ENCODE results near the gene SPOCD1. TPM values are rescaled to one million over a fixed set of nuclear protein-coding genes. Genes with fewer than 3 reads are reported as not detected.

The SPOCD1 gene
- total RNA-seq, 2 donors from 2014 or later: 0.45 to 0.59 TPM

GRCh38 chr1:31765041-31765467 lies 50.8 kb downstream of the SPOCD1 start:
- Histone ChIP-seq H3K36me3 (no peaks in the 10 kb centered on the region), H3K9ac (ENCODE audit: low read depth in 2 of 2, low read length in 2 of 2) (no peak overlapping the region), H3K4me3 (no peak overlapping the region), H3K4me1 (peaks cover 7% of the 10 kb centered on the region), H3K9me3 (no peaks in the 10 kb centered on the region), H3K27me3 (peaks cover 38% of the 10 kb centered on the region), H3K27ac (no peak overlapping the region)
- no peak for TF ChIP-seq CTCF (IDR thresholded peaks at IDR 0.05)
- intact Hi-C loops (cut with DNase I): no loop called here
- no peak for DNase-seq

GRCh38 chr1:31764312-31765040 lies 51.3 kb downstream of the SPOCD1 start, which contains the start of gene ADGRB2:
ADGRB2 (minus strand) TSS chr1:31764340; CDS start chr1:31757221, 7,119 bp downstream.
- Histone ChIP-seq H3K9me3 (no peaks in the 10 kb centered on the region), H3K27ac (no peak within 1 kb of the TSS), H3K9ac (ENCODE audit: low read depth in 2 of 2, low read length in 2 of 2) (peak within 1 kb of the TSS in 1 of 2 donors; percentile 58), H3K4me1 (peaks cover 7% of the 10 kb centered on the region), H3K27me3 (peaks cover 38% of the 10 kb centered on the region), H3K36me3 (no peaks in the 10 kb centered on the region), H3K4me3 (peak within 1 kb of the TSS; percentile 38)
- intact Hi-C loops (cut with DNase I): no loop called here
- no peak for DNase-seq
- TF ChIP-seq CTCF (IDR thresholded peaks at IDR 0.05): no peak

- no peak overlapping the region for H3K27ac ChIP-seq
- H3K36me3 ChIP-seq: no peaks in the 10 kb centered on the region
- H3K4me3 ChIP-seq: peak overlapping the region; percentile 38
- H3K9me3 ChIP-seq: no peaks in the 10 kb centered on the region
- no peak for TF ChIP-seq CTCF (IDR thresholded peaks at IDR 0.05)
- H3K4me1 ChIP-seq: peaks cover 7% of the 10 kb centered on the region
- H3K27me3 ChIP-seq: peaks cover 38% of the 10 kb centered on the region
- intact Hi-C loops (cut with DNase I): no loop called here
- DNase-seq: no peak
- H3K9ac ChIP-seq (ENCODE audit: low read depth in 2 of 2, low read length in 2 of 2): peak overlapping the region in 1 of 2 donors; percentile 58
Observed at GRCh38 chr1:31763671-31764311, 52.0 kb downstream of the SPOCD1 start.

- no peaks in the 10 kb centered on the region for H3K36me3 ChIP-seq
- H3K27ac ChIP-seq: no peak overlapping the region
- DNase-seq: peak; percentile 56
- H3K9ac ChIP-seq (ENCODE audit: low read depth in 2 of 2, low read length in 2 of 2): no peak overlapping the region
- peaks cover 38% of the 10 kb centered on the region for H3K27me3 ChIP-seq
- peaks cover 7% of the 10 kb centered on the region for H3K4me1 ChIP-seq
- intact Hi-C loops (cut with DNase I): no loop called here
- peak overlapping the region; percentile 38 for H3K4me3 ChIP-seq
- H3K9me3 ChIP-seq: no peaks in the 10 kb centered on the region
- TF ChIP-seq CTCF (IDR thresholded peaks at IDR 0.05): peak; percentile 45
Observed at GRCh38 chr1:31762726-31763670, 52.8 kb downstream of the SPOCD1 start.

- Histone ChIP-seq H3K4me3 (no peak overlapping the region), H3K36me3 (no peaks in the 10 kb centered on the region), H3K27ac (no peak overlapping the region), H3K4me1 (peaks cover 7% of the 10 kb centered on the region), H3K9me3 (no peaks in the 10 kb centered on the region), H3K27me3 (peaks cover 38% of the 10 kb centered on the region), H3K9ac (ENCODE audit: low read depth in 2 of 2, low read length in 2 of 2) (no peak overlapping the region)
- intact Hi-C loops (cut with DNase I): no loop called here
- no peak for TF ChIP-seq CTCF (IDR thresholded peaks at IDR 0.05)
- no peak for DNase-seq
Observed at GRCh38 chr1:31762323-31762722, 53.5 kb downstream of the SPOCD1 start.

All from colonic mucosa (tissue), 4 donors.